H1 (cell line): ENCODE data around the gene NLRP6.

ENCODE experiments used
- BRCA1 ChIP-seq: IDR thresholded peaks from 2 replicates; pipeline ENCODE4 v1.6.1; 2012; ENCODE audit warnings: low read depth, low read length, improper control_type of control experiment
- CHD1 ChIP-seq: IDR thresholded peaks from 2 replicates; pipeline ENCODE4 v1.6.1; 2012; ENCODE audit warnings: low read depth, low read length, improper control_type of control experiment
- EP300 ChIP-seq, 2 experiments: IDR thresholded peaks; 1 replicate in 1 of 2; 2 replicates in 1 of 2; pipeline ENCODE4 v1.6.1; 2011 to 2012; ENCODE audit warnings: low read depth in 2 of 2, low read length in 2 of 2, mild to moderate bottlenecking in 2 of 2, borderline replicate concordance in 1 of 2, inconsistent platforms in 1 of 2, moderate library complexity in 1 of 2
- EZH2 ChIP-seq: fragments of 200-600 bp; sonication (generic); IDR thresholded peaks from 2 replicates; pipeline ENCODE4 v1.7.1; 2012; ENCODE audit warnings: low read depth, mild to moderate bottlenecking, moderate library complexity, low read length, inconsistent platforms; ENCODE audit not compliant: severe bottlenecking
- KDM1A ChIP-seq: fragments of 200-600, 300-600 bp; sonication (generic); IDR thresholded peaks from 2 replicates; pipeline ENCODE4 v1.7.1; 2016; ENCODE audit warnings: mild to moderate bottlenecking, low read length, borderline replicate concordance
- POLR2AphosphoS5 ChIP-seq: IDR thresholded peaks from 2 replicates; pipeline ENCODE4 v1.6.1; 2011; ENCODE audit warnings: low read depth, low read length
- RAD21 ChIP-seq, 2 experiments: IDR thresholded peaks in 1 of 2; conservative IDR thresholded peaks in 1 of 2; 2 replicates each; pipeline ENCODE4 v1.6.1; 2011; ENCODE audit warnings: low read depth in 2 of 2, low read length in 2 of 2, improper control_type of control experiment in 1 of 2, inconsistent platforms in 1 of 2, mild to moderate bottlenecking in 1 of 2, moderate library complexity in 1 of 2
- RBBP5 ChIP-seq: IDR thresholded peaks from 2 replicates; pipeline ENCODE4 v1.7.1; 2012; ENCODE audit warnings: low read depth, mild to moderate bottlenecking, inconsistent platforms, low read length, moderate library complexity, borderline replicate concordance
- SIN3A ChIP-seq, 2 experiments: IDR thresholded peaks in 1 of 2; conservative IDR thresholded peaks in 1 of 2; 2 replicates each; pipeline ENCODE4 v1.6.1; 2011 to 2012; ENCODE audit warnings: low read length in 2 of 2, improper control_type of control experiment in 1 of 2, low read depth in 1 of 2, mild to moderate bottlenecking in 1 of 2
- SP1 ChIP-seq: IDR thresholded peaks from 2 replicates; pipeline ENCODE4 v1.6.1; 2011; ENCODE audit warnings: low read depth, low read length
- TAF1 ChIP-seq: IDR thresholded peaks from 2 replicates; pipeline ENCODE4 v1.6.1; 2011; ENCODE audit warnings: mild to moderate bottlenecking, low read depth, low read length
- TCF12 ChIP-seq: IDR thresholded peaks from 2 replicates; pipeline ENCODE4 v1.6.1; 2011; ENCODE audit warnings: low read depth, mild to moderate bottlenecking, low read length
- TF ChIP-seq, protein P1 (sequence below), 3 experiments: IDR thresholded peaks; 1 replicate in 2 of 3; 2 replicates in 1 of 3; pipeline versions ENCODE4 v1.5.1 to v1.6.1; 2011; ENCODE audit warnings: low read length in 3 of 3, mild to moderate bottlenecking in 3 of 3, inconsistent platforms in 2 of 3, low read depth in 1 of 3, moderate library complexity in 1 of 3; ENCODE audit not compliant: insufficient read depth in 1 of 3; ENCODE audit errors: control extremely low read depth in 1 of 3

DNA sequence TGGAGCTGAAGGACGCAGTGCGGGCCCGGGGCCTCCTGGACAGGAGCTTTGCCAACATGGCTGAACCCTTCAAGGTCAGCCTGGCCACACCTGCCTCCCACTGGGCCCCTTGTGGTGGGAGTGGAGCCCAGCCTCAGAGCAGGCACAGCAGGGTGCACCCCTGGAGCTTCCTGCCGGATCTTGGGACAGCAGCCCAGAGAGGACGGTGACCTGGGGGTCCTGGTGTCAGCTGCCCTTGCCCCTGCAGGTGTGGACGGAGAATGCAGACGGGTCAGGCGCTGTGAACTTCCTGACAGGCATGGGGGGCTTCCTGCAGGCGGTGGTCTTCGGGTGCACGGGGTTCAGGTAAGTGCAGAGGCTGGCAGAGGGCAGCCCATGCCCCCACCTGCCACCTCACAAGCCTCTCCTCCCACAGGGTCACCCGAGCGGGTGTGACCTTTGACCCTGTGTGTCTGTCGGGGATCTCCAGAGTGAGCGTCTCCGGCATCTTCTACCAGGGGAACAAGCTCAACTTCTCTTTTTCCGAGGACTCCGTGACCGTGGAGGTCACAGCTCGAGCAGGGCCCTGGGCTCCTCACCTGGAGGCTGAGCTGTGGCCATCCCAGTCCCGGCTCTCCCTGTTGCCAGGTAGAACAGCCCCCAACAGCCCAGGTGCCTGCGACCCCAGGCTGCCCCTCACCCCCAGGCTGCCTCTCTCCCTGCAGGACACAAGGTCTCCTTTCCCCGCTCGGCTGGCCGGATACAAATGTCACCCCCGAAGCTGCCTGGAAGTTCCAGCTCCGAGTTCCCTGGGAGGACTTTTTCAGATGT, 15.8 kb downstream of the NLRP6 start:
- TF ChIP-seq, protein P1, sequence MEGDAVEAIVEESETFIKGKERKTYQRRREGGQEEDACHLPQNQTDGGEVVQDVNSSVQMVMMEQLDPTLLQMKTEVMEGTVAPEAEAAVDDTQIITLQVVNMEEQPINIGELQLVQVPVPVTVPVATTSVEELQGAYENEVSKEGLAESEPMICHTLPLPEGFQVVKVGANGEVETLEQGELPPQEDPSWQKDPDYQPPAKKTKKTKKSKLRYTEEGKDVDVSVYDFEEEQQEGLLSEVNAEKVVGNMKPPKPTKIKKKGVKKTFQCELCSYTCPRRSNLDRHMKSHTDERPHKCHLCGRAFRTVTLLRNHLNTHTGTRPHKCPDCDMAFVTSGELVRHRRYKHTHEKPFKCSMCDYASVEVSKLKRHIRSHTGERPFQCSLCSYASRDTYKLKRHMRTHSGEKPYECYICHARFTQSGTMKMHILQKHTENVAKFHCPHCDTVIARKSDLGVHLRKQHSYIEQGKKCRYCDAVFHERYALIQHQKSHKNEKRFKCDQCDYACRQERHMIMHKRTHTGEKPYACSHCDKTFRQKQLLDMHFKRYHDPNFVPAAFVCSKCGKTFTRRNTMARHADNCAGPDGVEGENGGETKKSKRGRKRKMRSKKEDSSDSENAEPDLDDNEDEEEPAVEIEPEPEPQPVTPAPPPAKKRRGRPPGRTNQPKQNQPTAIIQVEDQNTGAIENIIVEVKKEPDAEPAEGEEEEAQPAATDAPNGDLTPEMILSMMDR (IDR thresholded peaks at IDR 0.05; ENCODE audit: control extremely low read depth in 1 of 3, insufficient read depth in 1 of 3, low read depth in 1 of 3, low read length in 3 of 3): no peak
- TF ChIP-seq RBBP5 (no peak), POLR2AphosphoS5 (no peak), TCF12 (no peak), SIN3A (conservative IDR thresholded peaks at IDR 0.05 in 1 of 2, IDR thresholded peaks at IDR 0.05 in 1 of 2; ENCODE audit: low read depth in 1 of 2, low read length in 2 of 2) (no peak), CHD1 (no peak), RAD21 (IDR thresholded peaks at IDR 0.05 in 1 of 2, conservative IDR thresholded peaks at IDR 0.05 in 1 of 2; ENCODE audit: low read depth in 2 of 2, low read length in 2 of 2) (no peak), SP1 (no peak), EZH2 (no peak), EP300 (IDR thresholded peaks at IDR 0.05; ENCODE audit: borderline replicate concordance in 1 of 2, low read depth in 2 of 2, low read length in 2 of 2) (no peak), BRCA1 (no peak), TAF1 (no peak), KDM1A (no peak)
